HG03378 (cell line): ENCODE data around the gene BAIAP2.

ENCODE experiments used
- ATAC-seq: cut with Tn5 transposase; IDR thresholded peaks from one replicate; pipeline ENCODE4 v1.9.1; 2021; ENCODE audit warnings: mild to moderate bottlenecking, moderate library complexity; ENCODE audit not compliant: unreplicated experiment

Gene BAIAP2

DNA sequence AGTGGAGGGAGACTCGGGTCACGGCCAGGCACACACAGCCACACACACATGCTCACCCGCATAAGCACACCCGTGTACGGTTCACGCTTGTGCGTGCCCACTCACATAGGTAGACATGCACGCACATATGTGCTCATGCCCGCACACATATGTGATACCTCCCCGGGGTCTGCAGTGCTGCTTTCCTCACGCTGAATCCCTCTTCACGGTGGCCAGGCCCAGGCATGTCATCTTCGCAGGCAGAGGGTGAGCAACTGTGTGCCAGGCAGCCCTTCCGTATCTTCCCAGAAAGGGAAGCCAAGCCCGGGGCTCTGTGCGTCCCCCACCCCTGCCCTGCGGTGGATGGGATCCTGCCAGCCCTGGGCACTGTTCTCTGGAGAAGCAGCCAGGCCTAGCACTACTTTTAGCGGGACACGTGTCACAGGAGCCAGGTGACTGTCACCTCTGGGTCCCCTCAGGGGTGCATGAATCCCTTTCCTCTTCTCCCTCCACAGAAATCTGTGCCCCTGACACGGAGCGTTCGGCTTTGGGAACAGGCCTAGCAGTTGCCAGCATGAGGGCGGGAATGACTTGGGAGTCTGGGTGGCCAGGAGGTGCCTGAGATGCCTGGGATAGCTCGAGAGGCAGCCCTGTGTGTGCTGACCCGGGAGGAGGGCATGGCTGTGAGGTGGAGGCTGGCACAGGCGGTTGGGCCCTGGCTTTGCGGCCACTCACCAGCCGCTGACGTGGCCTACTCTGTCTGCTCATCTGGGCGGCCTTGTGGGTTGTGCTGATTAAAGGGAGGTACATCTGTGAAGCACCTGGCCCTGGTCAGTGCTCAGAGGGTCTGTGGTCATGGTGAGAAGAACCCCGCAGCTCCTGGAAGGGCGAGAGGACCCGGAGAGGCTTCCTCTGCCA is 47.5 kb downstream of the BAIAP2 start:
- ATAC-seq = no peak

DNA sequence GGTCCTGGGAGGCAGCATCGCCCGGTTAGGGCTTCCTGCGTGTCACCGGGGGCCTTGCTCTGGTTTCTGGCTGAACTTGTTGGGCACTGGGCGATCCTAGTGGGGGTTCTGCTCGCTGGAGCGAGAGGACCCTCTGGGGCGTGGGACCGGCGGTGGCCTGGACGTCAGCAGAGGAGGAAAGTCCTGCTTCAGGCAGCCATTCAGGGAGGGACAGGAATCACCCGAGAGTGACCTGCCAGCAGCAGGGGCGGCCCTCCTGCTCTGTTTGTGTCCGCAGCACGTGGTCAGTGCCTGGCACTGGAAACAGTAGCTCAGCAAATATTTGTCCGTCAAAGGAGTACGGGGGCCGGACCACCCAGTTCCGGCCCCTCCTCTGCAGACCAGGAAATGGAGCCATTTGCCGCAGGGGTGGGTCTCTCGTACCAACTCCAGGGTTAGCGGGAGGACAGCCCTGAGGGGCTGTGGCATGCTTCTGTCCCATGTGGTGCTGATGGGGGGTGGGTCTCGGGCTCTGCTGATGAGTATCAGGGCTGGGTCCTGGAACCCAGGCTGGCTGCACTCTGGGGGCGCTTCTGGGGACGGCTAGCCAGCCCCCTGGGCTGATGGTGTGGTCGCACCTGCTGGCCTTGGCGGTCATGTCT is 48.3 kb downstream of the BAIAP2 start:
- no peak for ATAC-seq

- ATAC-seq = no peak
Measured at GRCh38 chr17:81084680-81085419, 49.9 kb downstream of the BAIAP2 start.

GRCh38 chr17:81085420-81085911 is 50.5 kb downstream of the BAIAP2 start:
- ATAC-seq = no peak

GRCh38 chr17:81086789-81087551 is 52.0 kb downstream of the BAIAP2 start:
- no peak for ATAC-seq

DNA sequence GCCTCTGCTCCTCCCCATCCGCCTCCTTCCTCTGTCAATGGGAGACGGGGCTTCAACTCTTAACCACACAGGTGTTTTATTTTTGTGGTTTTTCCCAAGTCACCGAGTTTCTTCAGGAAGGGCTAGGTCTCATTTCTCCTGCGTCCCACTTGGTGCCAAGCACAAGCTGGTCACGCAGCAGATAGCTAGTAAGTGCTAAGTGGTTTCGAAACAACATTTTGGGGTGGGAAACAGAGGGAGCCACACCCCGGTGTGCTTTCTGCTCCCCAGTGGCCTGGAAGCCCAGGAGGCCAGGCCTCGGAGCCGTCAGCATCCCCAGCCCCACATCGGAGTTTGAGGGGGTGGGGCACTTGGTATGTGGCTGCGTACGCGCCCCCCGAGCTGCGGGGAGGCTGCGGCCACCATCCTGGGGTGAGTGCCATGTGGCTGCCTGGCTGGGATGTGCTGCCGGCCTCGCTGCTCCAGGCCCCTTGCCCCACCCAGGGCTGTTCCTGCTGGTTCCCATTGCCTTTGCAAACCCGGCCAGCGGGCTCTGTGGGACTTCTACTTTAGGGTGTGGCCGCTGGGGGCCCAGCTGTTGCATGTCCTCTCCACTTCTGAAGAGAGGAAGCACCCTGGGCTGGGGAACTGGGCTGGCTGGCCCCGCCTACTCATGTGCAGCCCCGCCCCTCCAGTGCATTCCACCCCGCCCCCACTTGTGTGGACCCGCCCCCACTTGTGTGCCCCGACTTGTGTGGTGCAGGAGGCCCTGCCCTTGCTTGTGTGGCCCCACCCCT is 55.6 kb downstream of the BAIAP2 start:
- no peak for ATAC-seq

DNA sequence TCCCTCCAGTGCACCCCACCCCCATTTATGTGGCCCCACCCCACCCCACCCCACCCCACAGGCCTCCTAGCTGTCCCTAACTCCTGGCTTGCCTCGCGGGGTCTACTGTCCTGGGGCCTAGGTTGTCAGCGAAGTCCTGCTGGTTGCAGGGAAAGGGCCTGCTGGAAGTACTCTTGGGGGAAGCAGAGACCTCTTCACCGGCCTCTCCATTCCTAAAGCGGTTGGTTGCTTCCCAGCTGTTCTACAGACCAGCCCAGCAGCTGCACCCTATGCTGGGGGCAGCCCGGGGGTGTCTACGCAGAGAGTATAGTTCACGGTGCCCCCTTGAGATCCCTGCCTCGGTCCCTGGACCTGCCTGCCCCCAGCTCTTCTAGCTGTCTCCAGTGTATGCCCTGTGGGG is 56.2 kb downstream of the BAIAP2 start:
- no peak for ATAC-seq

- ATAC-seq = no peak
Measured at GRCh38 chr17:81091774-81092517, 57.0 kb downstream of the BAIAP2 start.

DNA sequence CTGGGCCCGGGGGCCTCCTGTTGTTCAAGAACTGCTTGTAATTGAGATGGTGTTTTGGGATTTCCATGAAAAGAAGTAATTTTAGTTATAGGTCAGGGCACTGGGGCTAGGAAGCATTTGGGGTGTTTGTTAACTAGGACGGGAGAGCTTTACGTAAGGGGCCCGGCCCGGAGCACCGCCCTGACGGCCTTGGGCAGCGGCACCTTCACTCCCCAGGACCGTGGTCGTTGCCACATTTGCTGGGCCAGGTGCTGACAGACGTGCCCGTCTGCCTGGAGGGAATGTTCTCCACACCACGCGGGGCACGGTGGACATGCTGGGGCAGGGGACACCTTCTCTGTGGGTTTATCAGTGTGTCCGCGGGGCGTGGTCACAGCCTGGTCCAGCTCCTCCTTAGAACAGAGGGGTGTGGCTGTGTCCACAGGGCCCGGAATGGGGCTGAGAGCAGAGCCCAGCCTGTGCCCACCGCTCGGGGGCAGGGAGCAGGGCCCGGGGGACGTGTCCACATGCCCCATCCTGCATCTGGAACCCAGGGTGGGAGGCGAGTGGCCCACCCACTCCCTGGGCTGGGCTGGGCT is 57.7 kb downstream of the BAIAP2 start:
- ATAC-seq = no peak

DNA sequence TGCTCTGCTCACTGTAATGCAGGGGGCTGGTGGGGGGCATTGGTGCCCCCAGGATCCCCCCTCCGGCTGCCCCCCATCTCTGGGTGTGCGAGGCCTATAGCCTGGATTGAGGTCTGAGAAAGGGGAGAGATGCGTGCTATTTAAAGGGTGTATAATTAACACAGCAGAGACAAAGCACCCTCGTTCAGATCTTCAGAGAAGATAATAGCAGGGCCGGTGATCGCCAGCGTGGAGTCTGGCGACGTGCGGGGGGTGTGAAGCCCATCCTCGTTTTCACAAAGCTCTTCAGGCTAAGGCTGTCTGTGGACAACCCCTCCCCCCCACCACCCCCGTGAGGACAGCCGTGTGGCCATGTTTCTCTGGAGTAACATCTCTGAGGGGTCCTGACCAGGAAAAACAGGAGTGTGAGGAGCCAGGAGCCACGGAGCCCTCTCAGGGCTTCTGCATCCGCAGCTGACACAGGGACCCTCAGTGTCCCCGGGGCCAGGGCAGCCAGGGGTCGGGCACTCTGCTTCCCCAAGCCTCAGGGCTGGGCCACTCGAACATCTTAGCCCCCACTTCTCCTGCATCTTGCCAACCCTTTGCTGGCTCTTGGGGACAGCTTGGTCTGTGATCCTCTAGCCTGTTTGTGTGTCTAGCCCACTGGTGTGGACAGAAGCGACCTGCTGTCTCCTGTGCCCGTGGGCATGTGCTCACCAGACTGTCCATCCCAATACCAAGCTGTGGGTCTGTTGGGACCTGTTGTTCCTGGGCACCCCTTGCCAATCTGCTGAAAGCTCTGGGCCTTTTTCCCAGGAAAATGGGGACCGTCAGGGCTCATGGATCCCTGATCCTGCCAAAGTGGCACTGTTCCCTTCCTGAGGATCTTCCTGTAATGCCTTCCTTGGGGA is 58.9 kb downstream of the BAIAP2 start:
- ATAC-seq = no peak

DNA sequence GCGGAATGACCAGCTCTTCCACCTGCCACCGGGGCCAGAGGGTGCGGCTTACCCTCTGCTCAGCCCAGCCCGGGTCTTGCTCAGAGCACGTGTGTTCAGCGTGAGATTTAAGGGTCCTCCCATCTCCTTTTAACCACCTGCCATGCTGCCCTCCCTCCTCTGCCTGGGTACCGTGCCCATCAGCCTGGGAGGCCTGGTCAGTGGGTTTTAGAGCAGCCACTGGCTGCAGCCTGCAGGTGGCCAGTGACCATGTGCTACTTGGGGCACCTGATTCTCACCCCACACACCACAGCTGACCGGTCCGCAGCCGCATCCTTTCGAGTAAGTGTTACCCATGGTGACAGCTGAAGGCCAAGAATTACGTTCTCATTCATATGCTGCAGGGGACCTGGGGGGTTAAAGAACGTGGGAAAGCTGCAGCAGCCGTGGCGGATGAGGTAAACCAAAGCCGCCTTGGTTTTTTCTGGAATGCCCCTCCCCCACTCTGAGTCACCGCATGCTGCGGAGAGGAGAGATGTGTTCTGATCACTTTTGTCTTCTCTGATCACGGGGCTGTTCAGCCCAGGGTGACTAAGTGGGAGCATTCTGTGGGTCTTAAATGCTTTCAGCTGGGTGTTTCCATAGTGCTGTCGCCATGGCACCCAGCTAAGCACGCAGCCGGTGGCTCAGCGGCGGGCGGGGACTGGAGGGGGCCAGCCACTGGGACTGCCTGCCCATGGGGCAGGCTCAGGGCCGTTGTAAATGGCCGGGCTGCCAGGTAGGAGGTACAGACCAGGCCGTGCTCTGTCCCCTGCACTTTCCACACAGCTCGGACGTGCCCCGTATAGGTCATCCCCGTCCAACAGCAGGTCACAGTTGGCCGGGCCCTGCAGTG is 59.8 kb downstream of the BAIAP2 start:
- no peak for ATAC-seq

DNA sequence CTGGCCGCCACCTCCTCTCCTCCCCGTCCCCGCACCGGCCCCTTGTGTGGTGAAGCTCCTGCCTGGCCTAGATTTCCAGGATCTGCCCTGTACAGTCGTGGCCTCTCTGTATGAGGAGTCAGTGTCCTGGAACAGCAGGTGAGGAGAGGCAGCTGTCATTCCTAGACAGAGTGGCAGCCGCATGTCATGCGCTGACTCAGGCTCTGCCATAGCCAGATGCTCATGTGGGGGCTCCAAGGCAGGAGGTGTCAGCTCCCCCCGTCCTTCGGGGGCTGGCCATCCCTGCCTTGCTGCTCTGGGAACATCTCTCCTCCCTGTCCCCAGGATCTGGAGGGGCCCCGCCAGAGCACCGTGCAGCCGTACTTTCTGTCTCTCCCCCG is 60.4 kb downstream of the BAIAP2 start:
- no peak for ATAC-seq

DNA sequence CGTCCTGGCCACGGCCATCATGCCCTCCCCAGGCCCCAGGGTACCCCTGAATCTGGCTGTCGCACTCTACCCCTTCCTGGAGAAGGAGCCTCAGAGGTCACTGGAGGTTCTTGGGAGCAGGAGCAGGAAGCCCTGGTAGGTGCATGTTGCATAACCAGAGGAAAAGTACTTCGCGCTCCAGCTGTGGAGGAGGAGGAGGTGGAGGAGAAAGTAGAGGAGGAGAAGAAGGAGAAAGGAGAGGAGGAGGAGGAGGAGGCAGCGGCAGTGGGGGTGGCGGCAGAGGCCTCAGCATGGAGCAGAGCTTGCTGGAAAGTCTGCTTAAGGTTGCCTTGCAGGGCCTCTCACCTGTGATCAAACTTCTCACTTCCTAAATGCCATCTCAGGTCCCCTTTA is 61.8 kb downstream of the BAIAP2 start:
- no peak for ATAC-seq

- no peak for ATAC-seq
Measured at GRCh38 chr17:81097134-81097942, 62.4 kb downstream of the BAIAP2 start.

- no peak for ATAC-seq
Measured at GRCh38 chr17:81097943-81098308, 63.0 kb downstream of the BAIAP2 start.

- no peak for ATAC-seq
Measured at GRCh38 chr17:81099888-81100287, 64.9 kb downstream of the BAIAP2 start.
